B cell (primary cell): ENCODE measurements around the gene DIP2A.

Experiments used
- CTCF ChIP-seq: fragments of 200-600 bp; IDR thresholded peaks from one replicate; pipeline ENCODE4 v1.8.0; 2022; ENCODE audit warnings: antibody characterized with exemption, mild to moderate bottlenecking
- EZH2 ChIP-seq: IDR thresholded peaks from 2 replicates; pipeline ENCODE4 v1.6.1; 2012; ENCODE audit warnings: borderline replicate concordance, low read depth, mild to moderate bottlenecking, moderate library complexity, low read length; ENCODE audit not compliant: insufficient read depth, poor library complexity, severe bottlenecking

DNA sequence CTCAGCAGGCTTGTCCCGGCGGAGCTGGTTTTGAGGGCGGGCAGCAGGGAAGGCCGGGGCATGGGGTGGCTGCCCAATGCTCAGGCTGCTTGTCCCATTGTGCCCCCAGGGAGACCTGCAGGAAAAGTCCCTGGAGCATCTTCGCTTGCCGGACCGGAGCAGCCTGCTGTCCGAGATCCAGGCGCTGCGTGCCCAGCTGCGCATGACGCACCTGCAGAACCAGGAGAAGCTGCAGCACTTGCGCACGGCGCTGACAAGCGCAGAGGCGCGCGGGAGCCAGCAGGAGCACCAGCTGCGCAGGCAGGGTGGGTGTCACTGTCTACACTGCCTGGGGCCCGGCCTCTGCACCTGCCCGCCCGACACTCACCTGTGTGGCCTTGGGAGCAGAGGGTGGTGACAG, 30.4 kb upstream of the DIP2A start:
- TF ChIP-seq CTCF (no peak), EZH2 (no peak)
